CD4-positive, alpha-beta memory T cell (primary cell): Measurements from ENCODE around the gene TSPYL6. TPM values are rescaled to one million over a fixed set of nuclear protein-coding genes. Genes with fewer than 3 reads are reported as not detected.

Experiments used
- CTCF ChIA-PET: fragments of 350-600 bp; sonication (Branson Sonifier 250); formaldehyde crosslinking; loops from one replicate; lab custom pipeline; 2021; ENCODE audit warnings: inconsistent platforms; ENCODE audit not compliant: partially characterized antibody; lab: Charles Lee
- POLR2A ChIA-PET: fragments of 350-600 bp; sonication (Branson Sonifier 250); formaldehyde crosslinking; loops from one replicate; lab custom pipeline; 2021; ENCODE audit not compliant: partially characterized antibody; lab: Charles Lee
- DNase-seq, 5 donors: peaks; one replicate each; pipeline versions ENCODE4 v3.0.0 to v3.0.0-alpha.2; 2020 to 2022; ENCODE audit warnings: mixed read lengths in 1 of 5
- H3K27ac ChIP-seq: one replicate; pipeline ENCODE4 v1.7.0; 2013; ENCODE audit warnings: low read depth, low read length
- H3K27me3 ChIP-seq: 2 replicates; pipeline ENCODE4 v1.7.0; 2013; ENCODE audit warnings: mild to moderate bottlenecking, low read length, moderate library complexity; ENCODE audit not compliant: insufficient read depth
- H3K36me3 ChIP-seq: 2 replicates; pipeline ENCODE4 v1.7.0; 2013; ENCODE audit warnings: mild to moderate bottlenecking, low read length, moderate library complexity; ENCODE audit not compliant: insufficient read depth
- H3K4me1 ChIP-seq: 2 replicates; pipeline ENCODE4 v1.7.0; 2013; ENCODE audit warnings: mild to moderate bottlenecking, low read length, moderate library complexity; ENCODE audit not compliant: insufficient read depth
- H3K4me3 ChIP-seq, 2 donors: one replicate each; pipeline ENCODE4 v1.7.0; 2013; ENCODE audit warnings: low read length in 2 of 2, mild to moderate bottlenecking in 1 of 2
- H3K9me3 ChIP-seq, 2 donors: one replicate each; pipeline ENCODE4 v1.7.0; 2013; ENCODE audit warnings: low read length in 2 of 2, control low read depth in 1 of 2; ENCODE audit not compliant: control insufficient read depth in 1 of 2
- H3K27ac Mint-ChIP-seq, 7 donors: one replicate each; pipeline ENCODE4 v1.8.0; 2020 to 2021; ENCODE audit warnings: mixed read lengths in 7 of 7, mild to moderate bottlenecking in 6 of 7, inconsistent platforms in 3 of 7, moderate library complexity in 3 of 7
- H3K27me3 Mint-ChIP-seq, 2 donors: one replicate each; pipeline ENCODE4 v1.8.0; 2020 to 2021; ENCODE audit warnings: mixed read lengths in 2 of 2
- H3K36me3 Mint-ChIP-seq, 2 donors: one replicate each; pipeline ENCODE4 v1.8.0; 2020 to 2021; ENCODE audit warnings: mixed read lengths in 2 of 2, inconsistent platforms in 1 of 2, mild to moderate bottlenecking in 1 of 2
- H3K4me1 Mint-ChIP-seq, 4 donors: one replicate each; pipeline ENCODE4 v1.8.0; 2020 to 2021; ENCODE audit warnings: mixed read lengths in 4 of 4, mild to moderate bottlenecking in 1 of 4
- H3K4me3 Mint-ChIP-seq, 8 donors: one replicate each; pipeline ENCODE4 v1.8.0; 2020 to 2021; ENCODE audit warnings: mixed read lengths in 8 of 8, mild to moderate bottlenecking in 7 of 8, moderate library complexity in 6 of 8, inconsistent platforms in 3 of 8
- H3K9me3 Mint-ChIP-seq, 8 donors: one replicate each; pipeline ENCODE4 v1.8.0; 2020 to 2021; ENCODE audit warnings: mixed read lengths in 8 of 8, mild to moderate bottlenecking in 5 of 8, inconsistent platforms in 3 of 8, moderate library complexity in 1 of 8
- intact Hi-C: fragments of 100-400 bp; cut with micrococcal nuclease; formaldehyde crosslinking; loops from one replicate; pipeline ENCODE4 v1.15.1; 2023
- polyA plus RNA-seq, 2 donors: library from polyadenylated mRNA; unstranded; fragments of 300-500 nt; fragmentation: Illumina TruSeq; gene quantifications; one replicate each; pipeline ENCODE4 v1.2.3, GENCODE V29; 2021
- total RNA-seq, 2 experiments: library from RNA; stranded (reverse); gene quantifications; one replicate each; pipeline ENCODE4 v1.2.3, GENCODE V29; 2021

Gene TSPYL6
- total and polyA plus RNA-seq, 4 experiments from 2014 or later, result not detected

GRCh38 chr2:54212456-54212855, 43.6 kb downstream of the TSPYL6 start:
- no peak overlapping the region for H3K4me3 ChIP-seq
- peaks cover 14 to 24% of the 10 kb centered on the region in 2 donors for H3K36me3 Mint-ChIP-seq
- intact Hi-C loops, result no loop called here
- DNase-seq, result no peak
- ChIA-PET POLR2A (no interaction called here), CTCF (no interaction called here)
- H3K9me3 ChIP-seq, result no peaks in the 10 kb centered on the region
- H3K27me3 ChIP-seq, result no peaks in the 10 kb centered on the region
- no peak overlapping the region for H3K27ac ChIP-seq
- no peak overlapping the region for H3K27ac Mint-ChIP-seq
- no peaks in the 10 kb centered on the region for H3K36me3 ChIP-seq
- H3K9me3 Mint-ChIP-seq, result peaks cover 3 to 19% (median 13%) of the 10 kb centered on the region in 8 donors
- no peak overlapping the region for H3K4me3 Mint-ChIP-seq
- no peaks in the 10 kb centered on the region for H3K4me1 ChIP-seq
- no peaks in the 10 kb centered on the region for H3K4me1 Mint-ChIP-seq
- H3K27me3 Mint-ChIP-seq, result no peaks in the 10 kb centered on the region

GRCh38 chr2:54209379-54209778, 46.6 kb downstream of the TSPYL6 start:
- H3K27ac ChIP-seq, result no peak overlapping the region
- H3K27me3 ChIP-seq, result no peaks in the 10 kb centered on the region
- ChIA-PET CTCF (interaction anchor here (1.6 kb wide), 1 partner anchor 8 kb away, joined by 4 read pairs; no protein-coding TSS in a partner anchor), POLR2A (no interaction called here)
- no peaks in the 10 kb centered on the region for H3K36me3 ChIP-seq
- Mint-ChIP-seq H3K4me3 (no peak overlapping the region), H3K4me1 (peaks cover 0 to 2% (median 0%) of the 10 kb centered on the region in 4 donors), H3K27ac (no peak overlapping the region), H3K36me3 (peaks cover 10 to 20% of the 10 kb centered on the region in 2 donors), H3K27me3 (no peaks in the 10 kb centered on the region), H3K9me3 (peaks cover 3 to 10% (median 5%) of the 10 kb centered on the region in 8 donors)
- intact Hi-C loops, result no loop called here
- no peaks in the 10 kb centered on the region for H3K9me3 ChIP-seq
- no peak overlapping the region for H3K4me3 ChIP-seq
- no peaks in the 10 kb centered on the region for H3K4me1 ChIP-seq
- DNase-seq, result no peak

GRCh38 chr2:54208364-54209240, 47.4 kb downstream of the TSPYL6 start:
- Mint-ChIP-seq H3K36me3 (peaks cover 6 to 14% of the 10 kb centered on the region in 2 donors), H3K9me3 (peaks cover 0 to 6% (median 1%) of the 10 kb centered on the region in 8 donors), H3K4me1 (peaks cover 0 to 2% (median 0%) of the 10 kb centered on the region in 4 donors), H3K4me3 (no peak overlapping the region), H3K27ac (peak overlapping the region in 1 of 7 donors; percentile 57), H3K27me3 (no peaks in the 10 kb centered on the region)
- no peaks in the 10 kb centered on the region for H3K36me3 ChIP-seq
- no peaks in the 10 kb centered on the region for H3K9me3 ChIP-seq
- no peak overlapping the region for H3K27ac ChIP-seq
- intact Hi-C loops, result no loop called here
- DNase-seq, result no peak
- POLR2A ChIA-PET, result no interaction called here
- no peaks in the 10 kb centered on the region for H3K27me3 ChIP-seq
- no peaks in the 10 kb centered on the region for H3K4me1 ChIP-seq
- CTCF ChIA-PET, result interaction anchor here (0.9 to 1.6 kb wide), 2 partner anchors 8 to 959 kb away, joined by 3 to 4 read pairs; no protein-coding TSS in a partner anchor
- H3K4me3 ChIP-seq, result no peak overlapping the region

- no peaks in the 10 kb centered on the region for H3K27me3 Mint-ChIP-seq
- H3K9me3 Mint-ChIP-seq, result peaks cover 0 to 2% (median 0%) of the 10 kb centered on the region in 8 donors
- no peak overlapping the region for H3K27ac Mint-ChIP-seq
- Histone ChIP-seq H3K4me3 (no peak overlapping the region), H3K27me3 (no peaks in the 10 kb centered on the region), H3K36me3 (no peaks in the 10 kb centered on the region), H3K9me3 (no peaks in the 10 kb centered on the region), H3K27ac (no peak overlapping the region), H3K4me1 (no peaks in the 10 kb centered on the region)
- CTCF ChIA-PET, result interaction anchor here (0.9 to 1.6 kb wide), 2 partner anchors 9 to 960 kb away, joined by 3 to 4 read pairs; no protein-coding TSS in a partner anchor
- H3K4me1 Mint-ChIP-seq, result peaks cover 0 to 2% (median 0%) of the 10 kb centered on the region in 4 donors
- H3K36me3 Mint-ChIP-seq, result peaks cover 3 to 9% of the 10 kb centered on the region in 2 donors
- no peak for DNase-seq
- POLR2A ChIA-PET, result no interaction called here
- H3K4me3 Mint-ChIP-seq, result no peak overlapping the region
- intact Hi-C loops, result no loop called here
Observed at GRCh38 chr2:54207666-54208195, 48.3 kb downstream of the TSPYL6 start.

DNA sequence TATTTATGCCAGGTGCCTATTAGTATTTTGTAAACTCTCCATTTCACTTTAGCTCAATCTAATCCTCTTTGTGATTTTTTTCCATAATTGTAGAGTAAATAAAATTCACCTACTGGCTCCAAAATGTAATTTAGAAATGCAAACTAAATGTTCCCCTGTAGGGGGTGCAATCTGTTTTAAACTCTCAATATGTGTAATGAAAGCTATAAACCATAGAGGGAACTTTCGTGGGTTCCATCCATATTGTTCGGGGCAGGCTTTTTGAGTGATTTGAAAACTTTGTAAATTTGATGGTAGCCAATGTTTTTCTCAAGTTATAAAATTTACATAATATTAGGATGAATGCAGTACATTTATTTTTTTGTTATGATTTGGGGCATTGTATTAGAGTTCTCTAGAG, 49.4 kb downstream of the TSPYL6 start:
- intact Hi-C loops, result no loop called here

DNA sequence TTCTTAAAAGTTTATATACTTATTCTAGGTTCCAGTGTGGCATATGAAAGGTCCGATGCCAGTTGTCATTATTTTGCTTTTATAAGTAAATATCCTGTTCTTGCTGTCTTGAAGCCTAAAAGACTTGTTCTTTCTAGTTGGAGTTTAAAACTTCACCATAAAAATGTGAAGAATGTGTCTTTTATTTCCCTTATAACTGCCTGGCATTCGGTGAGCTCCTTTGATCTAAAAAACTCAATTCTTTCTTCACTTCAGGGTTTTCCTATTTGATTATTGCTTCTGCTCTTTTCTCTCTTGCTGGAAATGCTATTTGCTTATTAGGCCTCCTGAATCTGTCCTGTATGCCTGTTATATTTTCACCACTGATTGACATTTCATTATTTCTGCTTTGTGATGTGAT, 51.6 kb downstream of the TSPYL6 start:
- intact Hi-C loops, result no loop called here
- Mint-ChIP-seq H3K27me3 (no peaks in the 10 kb centered on the region), H3K4me3 (no peak overlapping the region), H3K27ac (peak overlapping the region in 1 of 7 donors; percentile 69), H3K4me1 (peaks cover 0 to 2% (median 0%) of the 10 kb centered on the region in 4 donors), H3K36me3 (peaks cover 3 to 6% of the 10 kb centered on the region in 2 donors), H3K9me3 (peaks cover 0 to 6% (median 0%) of the 10 kb centered on the region in 8 donors)
- H3K27ac ChIP-seq, result no peak overlapping the region
- ChIA-PET POLR2A (no interaction called here), CTCF (no interaction called here)
- no peaks in the 10 kb centered on the region for H3K27me3 ChIP-seq
- no peak overlapping the region for H3K4me3 ChIP-seq
- DNase-seq, result no peak
- H3K9me3 ChIP-seq, result no peaks in the 10 kb centered on the region
- H3K36me3 ChIP-seq, result no peaks in the 10 kb centered on the region
- no peaks in the 10 kb centered on the region for H3K4me1 ChIP-seq

More for the DNA sequence above, 49.4 kb downstream of the TSPYL6 start:
- Histone ChIP-seq H3K27ac (no peak overlapping the region), H3K4me1 (no peaks in the 10 kb centered on the region), H3K4me3 (no peak overlapping the region), H3K27me3 (no peaks in the 10 kb centered on the region), H3K36me3 (no peaks in the 10 kb centered on the region), H3K9me3 (no peaks in the 10 kb centered on the region)
- CTCF ChIA-PET, result no interaction called here
- Mint-ChIP-seq H3K36me3 (peaks cover 3% of the 10 kb centered on the region in 2 donors), H3K27me3 (no peaks in the 10 kb centered on the region), H3K9me3 (peaks cover 0 to 4% (median 0%) of the 10 kb centered on the region in 8 donors), H3K4me1 (peaks cover 0 to 2% (median 0%) of the 10 kb centered on the region in 4 donors), H3K4me3 (no peak overlapping the region), H3K27ac (no peak overlapping the region)
- DNase-seq, result no peak
- POLR2A ChIA-PET, result no interaction called here
